ENCODE measurements around the gene LRRC75A.
A peak's percentile ranks its signal among the peaks of the same experiment; 100 is the strongest.
"Not testable (repeated sequence)": the region's sequence is repeated elsewhere in the genome, so short reads cannot be mapped to it uniquely, and the experiment has no call there.

Gene LRRC75A

DNA sequence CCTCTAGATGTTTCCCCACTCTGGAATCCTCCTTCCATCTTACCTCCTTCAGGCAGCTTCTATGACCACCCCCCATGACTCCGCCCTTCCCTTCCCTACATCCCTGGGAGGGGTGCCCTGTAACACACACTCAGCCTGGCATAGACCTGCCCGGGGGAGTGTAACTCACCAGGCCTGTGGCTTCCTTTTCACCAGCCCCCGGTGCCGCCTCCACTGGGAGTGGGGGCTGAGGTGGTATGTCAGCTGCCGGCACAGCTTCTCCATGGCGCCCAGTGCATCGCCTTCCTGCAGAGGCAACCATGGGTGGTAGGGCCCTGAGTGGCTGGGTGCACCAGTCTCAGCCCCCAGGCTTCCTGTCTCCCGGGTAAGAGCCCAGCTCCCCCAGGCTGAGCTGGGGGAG is 44.3 kb downstream of the LRRC75A start:
- no peak for DNase-seq

DNA sequence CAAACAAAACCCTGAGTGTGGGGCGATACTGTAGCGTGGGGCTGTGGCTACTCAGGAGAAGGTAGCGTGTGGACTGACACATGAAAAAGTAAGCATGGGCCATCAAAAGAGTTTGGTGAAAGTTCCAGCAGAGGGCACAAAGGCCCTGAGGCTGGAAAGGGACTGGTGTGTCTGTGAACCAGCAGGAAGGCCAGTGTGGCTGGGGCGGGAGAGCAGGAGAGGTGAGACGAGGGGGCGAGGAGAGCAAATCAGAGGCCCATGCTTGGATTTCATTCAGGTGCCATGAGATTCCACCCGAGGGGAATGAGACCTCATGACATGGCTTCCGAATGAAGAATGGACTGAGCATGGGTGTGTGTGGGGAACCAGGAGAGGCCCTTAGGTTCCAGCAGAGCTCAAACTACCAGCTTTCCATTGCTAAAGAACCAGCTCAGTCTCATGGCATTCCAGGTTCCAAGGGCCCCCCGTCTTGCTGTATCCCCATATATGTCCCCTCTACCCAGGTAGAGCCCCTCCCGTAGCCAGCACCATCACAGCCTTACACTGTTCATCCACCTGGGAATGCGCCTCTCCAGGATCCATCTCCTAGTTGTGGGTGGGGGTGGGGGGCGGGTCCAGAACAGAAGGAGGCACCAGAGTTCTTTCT is 45.5 kb downstream of the LRRC75A start:
- no peak for DNase-seq

DNA sequence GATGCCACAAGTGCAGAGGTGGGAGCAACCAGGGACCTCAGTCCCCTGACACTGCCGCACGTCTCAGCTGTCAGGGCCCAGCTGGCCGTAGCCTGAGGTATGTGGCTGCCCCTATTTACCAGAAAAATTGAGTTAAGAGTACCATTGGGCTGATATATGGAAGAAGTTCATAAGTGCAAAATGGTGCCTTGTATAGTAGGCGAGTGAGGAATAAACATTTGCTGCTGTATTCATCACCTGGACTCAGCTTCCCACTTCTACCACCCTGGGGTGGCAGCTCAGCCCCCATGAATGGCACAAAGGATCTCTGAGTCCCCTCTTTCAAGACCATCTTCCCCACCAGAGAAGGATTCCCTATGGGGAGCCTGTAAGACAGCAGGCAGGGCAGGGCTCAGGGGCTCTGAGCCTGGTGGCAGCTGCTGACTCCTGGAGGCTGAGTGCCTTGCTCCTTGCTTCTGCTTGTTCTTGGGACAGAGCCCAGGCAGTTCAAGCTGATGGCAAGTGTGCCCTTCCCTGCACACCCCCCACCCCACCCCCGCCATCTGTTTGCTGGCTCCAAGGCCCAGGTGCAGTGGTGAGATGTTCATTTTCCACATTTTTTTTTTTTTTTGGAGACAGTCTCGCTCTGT is 47.6 kb downstream of the LRRC75A start:
- no peak for DNase-seq

DNA sequence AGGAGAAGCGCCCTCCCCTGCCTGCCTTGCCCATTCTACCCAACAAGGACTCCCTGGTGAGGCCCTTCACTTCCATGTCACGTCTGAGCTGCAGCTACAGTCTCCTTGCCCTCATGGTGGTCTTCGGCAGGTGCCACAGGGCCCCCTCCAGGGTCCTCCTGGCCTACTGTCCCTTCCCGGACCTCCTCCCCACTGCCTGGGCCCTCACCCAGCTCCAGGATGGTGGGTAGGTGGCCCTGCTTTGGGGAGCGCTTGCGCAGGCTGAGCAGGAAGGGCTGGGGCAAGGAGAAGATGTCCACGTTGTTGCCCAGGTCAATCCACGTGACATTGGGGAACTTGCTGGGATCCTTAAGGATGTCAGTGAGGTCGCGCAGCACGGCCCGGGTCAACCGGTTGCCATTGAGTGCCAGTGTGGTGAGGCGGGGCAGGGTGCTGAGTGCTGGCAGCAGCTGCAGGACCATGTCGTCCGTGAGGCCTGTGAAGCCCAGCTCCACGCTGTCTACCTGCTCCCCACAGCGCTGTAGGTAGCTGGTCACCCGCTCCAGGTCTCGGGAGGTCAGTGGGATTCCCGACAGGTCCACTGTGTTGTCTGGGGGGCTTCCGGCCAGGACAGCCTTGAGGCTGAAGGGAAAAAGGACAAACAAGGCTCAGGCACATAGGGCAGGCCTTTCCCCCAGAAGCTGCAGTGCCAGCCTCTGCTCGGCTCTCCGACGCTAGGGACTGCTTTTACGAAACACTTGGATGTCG is 48.3 kb downstream of the LRRC75A start:
- no peak for DNase-seq

DNA sequence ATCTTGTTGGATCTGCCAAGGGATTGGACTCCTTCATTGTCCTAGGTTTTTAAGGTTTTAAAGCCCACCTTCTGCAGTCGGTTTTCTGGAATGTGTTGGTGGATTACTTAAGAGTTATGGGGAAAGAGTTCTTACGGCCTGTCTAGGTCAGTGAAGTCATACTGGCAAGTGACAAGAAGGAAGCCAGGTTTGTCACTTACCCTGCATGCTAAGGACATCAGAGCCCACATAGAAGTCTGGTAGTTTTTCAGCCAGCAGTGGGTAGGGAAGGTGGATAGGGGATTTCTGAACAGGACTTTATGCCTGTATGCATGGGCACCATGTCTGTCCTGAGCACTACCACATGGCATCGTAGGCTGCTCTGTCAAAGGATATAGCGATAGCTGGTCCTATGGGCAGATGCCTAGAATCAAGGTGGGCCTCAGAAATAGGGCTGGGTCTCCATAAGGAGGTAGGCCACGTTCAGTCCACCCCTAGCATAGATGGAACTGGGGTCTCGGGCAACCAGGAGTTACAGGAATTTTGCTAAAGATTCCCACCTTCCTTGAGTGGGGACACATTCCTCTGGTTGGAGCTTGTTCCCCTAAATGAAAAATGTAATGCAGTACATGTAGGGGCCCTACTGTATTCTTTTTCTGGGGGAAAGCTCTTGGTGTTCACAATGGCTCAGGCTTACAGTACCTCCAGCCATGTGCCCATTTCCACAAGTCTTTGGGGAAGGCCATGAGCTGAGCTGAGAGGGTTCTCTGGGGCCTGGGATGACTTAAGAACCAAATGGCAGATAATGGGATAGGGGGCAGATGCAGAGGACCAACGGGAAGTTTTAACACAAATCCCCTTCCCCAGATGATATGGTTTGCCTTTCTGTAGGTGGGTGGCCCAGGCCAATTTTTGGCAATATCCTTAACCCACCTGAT is 49.1 kb downstream of the LRRC75A start:
- no peak for DNase-seq

DNA sequence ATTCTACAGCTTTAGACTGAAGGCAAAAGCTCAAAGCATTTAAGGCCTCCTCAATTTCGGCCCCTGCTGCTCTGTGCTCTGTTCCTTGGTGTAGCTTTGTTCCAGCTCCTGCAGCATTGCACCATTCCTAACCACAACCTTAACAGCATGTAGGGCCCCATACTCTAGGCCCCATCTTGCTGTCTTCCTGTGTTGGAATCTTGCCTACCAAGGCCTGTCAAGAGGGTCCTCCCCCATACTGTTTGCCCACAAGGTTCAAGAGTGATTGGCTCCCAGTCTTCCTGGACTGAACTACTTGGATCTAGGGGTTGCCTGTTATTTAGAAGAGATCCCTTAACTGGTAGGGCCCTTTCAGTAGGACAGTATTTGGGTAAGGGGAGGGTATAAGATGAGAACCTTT is 49.9 kb downstream of the LRRC75A start:
- no peak for DNase-seq

DNA sequence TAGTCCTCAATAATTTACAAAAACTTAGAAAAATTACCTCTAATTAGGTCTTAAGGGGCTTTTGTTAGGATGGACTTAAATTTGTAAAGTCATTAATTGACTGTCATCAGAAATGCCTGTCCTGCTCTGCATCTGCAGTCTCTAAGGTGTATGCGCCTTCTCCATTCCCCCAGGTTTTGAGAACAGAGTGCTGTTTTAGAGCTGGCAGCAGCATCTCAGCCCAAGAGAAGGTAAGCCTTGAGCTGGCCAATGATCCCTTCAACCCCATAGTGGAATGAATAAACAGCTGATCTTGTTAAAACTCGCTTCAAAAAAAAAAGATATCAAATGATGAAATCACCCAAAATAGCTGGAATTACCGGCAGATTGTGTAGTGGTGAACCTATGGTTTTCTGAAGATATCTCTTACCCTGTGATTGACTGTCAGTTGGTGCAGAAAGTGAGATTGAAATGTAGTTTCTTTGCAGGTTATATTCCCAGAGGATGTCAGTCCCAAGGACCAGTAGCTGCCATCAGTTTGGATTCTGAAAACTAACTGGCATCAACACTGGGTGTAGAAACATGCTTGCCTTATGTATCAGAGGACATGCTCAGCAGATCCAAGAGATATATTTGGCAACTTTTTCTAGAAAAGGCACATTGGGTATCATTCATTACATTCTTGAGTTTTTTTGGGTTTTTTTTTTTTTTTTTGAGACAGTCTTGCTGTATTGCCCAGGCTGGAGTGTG is 50.9 kb downstream of the LRRC75A start:
- no peak for DNase-seq

DNA sequence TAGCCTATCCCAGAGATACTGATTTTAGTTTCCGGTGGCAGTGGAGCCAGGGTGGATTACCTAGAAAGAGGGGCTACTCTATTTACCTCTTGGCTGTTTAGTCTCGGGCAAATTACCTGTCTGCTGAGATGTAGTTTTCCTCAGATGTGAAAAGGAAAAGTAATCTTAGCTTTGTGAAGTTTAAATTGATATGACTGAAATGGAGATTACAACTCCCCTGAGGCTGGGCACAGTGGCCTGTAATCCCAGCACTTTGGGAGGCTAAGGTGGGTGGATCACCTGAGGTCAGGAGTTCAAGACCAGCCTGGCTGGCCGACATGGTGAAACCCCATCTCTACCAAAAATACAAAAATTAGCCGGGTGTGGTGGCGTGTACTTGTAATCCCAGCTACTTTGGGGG is 51.6 kb downstream of the LRRC75A start:
- DNase-seq: not testable (repeated sequence)

DNA sequence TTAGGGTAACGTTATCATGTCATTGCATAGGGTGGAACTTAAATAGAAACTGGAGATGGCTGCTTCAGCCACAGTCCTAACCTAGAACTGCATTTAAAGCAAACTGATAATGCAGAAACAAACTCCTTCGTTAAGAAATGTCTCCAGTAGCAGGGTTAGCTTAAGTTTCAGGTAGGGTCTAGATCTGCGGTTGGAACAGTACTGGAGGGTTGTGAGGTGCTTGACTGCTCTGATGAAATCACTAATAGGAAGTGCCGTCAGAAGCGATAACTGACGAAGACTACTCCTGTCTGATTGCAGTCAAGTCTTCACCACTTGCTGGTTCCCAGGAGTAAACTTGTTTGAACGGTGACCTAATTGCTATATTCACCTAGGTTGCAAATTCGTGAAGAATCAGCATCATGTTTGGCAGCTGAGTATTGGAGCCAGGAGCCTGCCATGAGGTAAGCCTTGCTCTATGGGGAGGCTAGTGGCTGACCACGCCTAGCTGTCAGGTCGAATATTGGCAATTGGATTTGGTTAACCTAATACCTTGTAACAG is 52.1 kb downstream of the LRRC75A start:
- no peak for DNase-seq

DNA sequence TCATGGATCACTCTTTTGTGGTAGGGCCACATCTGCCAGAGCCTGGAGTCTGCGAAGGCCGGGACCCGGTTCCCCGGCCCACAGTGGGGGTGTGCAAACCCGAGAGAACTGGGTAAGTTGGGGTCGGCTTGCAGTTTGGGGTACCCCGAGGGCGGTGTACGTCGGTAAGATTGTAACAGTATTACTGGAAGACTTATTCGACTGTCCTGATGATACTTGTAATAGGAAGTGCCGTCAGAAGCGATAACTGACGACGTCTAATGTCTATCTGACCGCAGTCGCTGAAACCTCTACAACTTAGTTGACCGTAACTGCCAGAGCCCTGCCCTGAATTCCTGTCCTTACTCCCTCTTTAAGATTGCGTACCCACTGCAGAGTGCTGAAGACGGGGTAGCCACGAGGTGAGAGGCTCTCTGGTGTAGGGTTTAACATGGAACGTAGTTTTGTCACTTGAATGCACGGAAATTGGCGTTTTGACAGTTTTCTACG is 52.6 kb downstream of the LRRC75A start:
- no peak for DNase-seq

DNA sequence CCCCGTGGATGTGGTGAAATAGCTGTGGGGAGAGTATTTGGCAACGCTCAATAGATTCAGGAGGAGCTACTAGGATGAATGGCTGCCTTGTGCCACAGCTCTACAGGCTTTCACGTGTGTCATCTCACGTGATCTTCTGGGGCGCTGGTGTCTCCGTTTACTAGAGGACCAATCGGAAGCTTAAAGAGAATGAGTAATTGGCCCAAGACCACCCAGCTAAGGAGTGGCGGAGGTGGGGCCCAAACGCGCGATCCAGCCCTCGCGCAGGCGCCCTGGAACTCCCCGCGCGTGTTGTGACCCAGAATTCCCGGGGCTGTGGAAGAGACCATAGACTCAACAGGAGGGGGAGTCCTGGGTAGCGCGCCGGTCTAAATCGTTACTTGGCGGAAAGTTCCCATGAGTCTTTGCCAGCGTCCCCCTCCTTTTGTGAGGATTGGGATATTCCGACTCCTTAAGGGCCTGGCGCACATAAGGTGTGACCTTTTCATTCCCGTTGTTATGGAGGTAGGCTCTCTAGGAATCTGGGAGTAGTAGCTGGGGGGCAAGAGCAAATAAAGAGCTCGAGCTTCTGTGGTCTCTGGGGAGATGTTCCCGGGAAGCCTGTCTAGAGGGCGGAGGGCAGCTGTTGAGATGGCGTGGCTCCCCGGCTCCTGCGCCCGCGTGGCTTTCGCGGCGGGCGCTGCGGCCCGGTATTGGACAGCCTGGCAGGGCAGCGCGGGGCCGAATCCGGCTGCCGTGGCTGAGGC is 53.3 kb downstream of the LRRC75A start:
- DNase-seq: peak; percentile 98

DNA sequence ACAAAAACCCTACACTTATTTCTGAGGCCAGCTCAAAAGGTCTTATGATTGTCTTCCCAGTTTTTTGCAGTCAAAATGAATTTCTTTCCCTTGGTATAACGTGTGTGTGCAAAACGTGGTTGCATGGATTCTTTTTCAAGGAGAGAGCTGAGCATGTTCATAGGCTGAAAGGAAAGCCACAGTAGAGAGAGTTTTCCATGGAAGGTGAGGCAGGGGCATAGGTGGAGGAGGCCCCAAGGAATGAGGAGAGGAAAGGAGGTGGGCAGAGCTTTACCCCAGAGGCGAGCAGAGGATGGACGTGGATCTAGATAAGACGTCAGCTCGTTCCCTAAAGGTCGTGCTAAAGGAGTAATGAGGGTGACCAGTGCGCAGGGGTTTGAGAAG is 53.8 kb downstream of the LRRC75A start:
- DNase-seq: no peak

DNA sequence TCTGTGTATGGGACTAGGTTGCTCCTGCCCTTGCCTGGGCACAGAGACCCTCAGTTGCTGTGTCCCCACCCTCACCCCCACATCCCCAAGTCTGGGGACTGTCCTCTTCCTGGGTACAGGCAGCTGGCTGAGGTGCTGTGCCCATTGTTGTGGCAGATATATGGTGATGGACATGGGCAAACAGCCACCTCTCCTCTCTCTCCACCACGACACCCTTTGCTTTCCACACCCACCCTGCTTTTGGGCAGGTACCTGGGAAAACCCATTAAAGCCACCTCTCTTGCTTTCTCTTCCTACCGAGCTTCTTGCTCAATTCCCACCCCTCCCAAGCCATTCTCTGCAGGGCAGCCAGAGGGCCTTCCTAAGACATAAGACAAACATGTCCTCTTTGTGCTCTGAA is 54.9 kb downstream of the LRRC75A start:
- DNase-seq: no peak

DNA sequence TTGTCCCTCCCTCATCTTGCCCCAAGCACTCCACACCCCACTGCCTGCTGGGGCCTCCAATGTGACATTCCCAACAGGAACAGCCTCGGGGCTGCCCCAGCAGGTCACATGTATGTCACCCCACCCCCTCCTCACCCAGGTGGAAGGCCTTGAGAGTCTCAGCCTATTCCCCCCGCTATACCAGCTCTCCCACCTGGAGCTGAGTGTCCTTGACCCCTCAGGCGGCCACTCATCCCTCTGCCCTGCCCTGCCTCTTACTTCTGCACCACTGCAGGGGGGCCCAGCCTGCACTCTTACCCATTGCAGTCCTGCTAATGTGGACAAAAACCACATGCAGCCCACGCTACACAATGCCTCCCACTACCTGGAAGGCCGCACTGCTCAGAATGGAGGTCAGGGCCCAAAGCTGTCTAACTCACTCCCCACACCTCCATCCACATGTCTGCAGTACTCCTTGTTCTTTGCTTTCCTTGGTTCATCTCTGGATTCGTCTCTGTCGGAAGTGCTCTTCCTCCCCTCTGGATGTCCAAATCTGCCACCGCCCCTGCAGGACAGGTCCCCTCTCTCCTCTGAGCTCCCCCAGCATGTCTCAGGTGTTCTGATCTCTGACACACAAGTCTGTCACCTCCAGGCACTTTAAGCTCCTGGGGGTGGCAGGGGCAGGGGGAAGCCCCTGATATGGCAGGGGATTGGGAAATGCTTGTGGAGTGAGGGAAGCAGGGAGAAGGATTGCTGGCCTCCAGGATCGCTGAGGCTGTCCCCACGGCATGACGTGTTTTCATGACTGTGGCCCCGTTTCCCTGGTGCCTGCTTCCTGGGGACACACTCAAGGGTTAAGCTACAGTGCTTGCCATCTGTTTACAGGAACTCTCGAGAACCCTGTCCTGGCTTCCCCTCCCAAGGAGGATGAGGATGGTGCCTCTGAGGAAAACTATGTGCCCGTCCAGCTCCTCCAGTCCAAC is 55.8 kb downstream of the LRRC75A start:
- DNase-seq: no peak

DNA sequence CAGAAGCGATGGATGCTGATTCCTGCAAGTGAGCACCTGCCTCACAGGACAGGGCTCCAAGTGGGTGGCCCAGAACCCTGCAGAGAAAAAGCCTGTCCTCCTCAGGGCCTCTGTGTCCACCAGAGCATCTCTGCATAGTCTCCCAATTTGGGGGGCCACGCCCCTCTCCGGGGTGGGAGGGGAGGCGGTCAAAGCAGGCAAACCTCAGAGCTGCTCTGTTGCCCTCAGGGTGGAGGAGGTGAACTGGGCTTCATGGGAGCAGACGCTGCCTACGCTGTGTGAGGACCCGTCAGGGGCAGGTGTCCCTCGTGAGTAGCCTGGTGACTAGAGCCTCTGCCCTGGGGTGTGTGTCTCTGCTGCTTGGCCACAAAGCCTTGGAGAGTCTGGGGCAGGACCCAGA is 57.3 kb downstream of the LRRC75A start:
- no peak for DNase-seq

DNA sequence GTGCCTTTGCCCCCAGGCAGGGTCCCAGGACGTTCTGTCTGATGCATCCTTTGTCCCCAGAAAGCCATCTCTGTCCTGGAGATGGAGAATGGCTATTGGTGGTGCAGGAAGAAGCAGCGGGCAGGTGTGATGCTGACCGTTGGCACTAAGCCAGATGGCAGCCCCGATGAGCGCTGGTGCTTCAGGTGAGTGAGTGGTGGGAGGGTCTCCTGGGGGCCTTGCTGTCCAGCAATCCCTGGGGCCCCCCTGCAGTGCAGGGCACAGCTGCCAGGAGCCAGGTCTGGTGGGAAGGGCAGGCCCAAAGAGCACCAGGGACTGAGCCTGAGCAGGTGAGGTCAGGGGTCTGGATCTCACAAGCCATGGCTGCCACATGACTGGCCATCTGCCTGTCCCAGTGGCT is 58.5 kb downstream of the LRRC75A start:
- no peak for DNase-seq

DNA sequence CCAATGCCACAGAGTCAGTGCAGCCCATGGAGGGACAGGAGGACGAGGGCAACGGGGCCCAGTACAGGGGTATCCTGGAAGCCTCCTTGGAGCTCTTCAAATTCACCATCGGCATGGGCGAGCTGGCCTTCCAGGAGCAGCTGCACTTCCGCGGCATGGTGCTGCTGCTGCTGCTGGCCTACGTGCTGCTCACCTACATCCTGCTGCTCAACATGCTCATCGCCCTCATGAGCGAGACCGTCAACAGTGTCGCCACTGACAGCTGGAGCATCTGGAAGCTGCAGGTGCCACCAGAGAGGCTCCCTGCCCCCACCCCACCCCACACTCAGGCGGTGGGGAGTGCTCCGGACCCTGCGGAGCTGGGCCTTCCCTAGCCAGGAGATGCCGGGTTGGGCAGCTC is 60.0 kb downstream of the LRRC75A start:
- DNase-seq: no peak

DNA sequence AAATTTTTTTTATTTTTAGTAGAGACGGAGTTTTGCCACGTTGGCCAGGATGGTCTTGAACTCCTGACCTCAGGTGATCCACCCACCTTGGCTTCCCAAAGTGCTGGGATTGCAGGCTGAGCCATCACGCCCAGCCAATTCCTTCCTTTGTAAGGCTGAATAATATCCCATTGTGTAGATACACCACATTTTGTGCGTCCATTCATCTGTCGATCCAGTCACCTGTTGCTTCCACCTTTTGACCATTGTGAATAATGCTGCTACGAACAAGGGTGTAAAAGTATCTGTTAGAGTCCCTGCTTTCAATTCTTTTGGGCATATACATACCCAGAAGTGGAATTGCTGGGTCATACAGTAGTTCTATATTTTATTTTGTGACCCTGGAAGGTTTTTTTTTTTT is 61.3 kb downstream of the LRRC75A start:
- DNase-seq: no peak

DNA sequence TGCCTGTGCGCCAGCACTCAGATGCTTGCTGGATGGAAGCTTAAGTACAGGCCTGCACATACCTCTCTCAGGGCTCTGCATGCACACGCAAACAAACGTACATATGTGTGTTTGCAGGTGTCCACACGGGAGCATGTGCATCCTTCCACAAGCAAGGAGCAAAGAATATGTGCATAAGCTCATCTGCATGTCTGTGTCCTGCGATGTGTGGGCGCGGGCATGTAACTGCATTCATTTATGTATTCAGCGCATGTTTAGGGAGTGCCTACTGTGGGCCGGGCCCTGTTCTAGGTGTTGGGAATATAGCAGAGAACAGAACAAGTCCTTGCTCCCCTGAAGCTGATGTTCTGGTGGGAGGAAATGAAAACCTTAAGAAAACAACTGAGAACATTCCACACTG is 62.9 kb downstream of the LRRC75A start:
- DNase-seq: no peak

All from T1000 (cell line).